ENCODE measurements around the gene TBC1D16.

The TBC1D16 gene

DNA sequence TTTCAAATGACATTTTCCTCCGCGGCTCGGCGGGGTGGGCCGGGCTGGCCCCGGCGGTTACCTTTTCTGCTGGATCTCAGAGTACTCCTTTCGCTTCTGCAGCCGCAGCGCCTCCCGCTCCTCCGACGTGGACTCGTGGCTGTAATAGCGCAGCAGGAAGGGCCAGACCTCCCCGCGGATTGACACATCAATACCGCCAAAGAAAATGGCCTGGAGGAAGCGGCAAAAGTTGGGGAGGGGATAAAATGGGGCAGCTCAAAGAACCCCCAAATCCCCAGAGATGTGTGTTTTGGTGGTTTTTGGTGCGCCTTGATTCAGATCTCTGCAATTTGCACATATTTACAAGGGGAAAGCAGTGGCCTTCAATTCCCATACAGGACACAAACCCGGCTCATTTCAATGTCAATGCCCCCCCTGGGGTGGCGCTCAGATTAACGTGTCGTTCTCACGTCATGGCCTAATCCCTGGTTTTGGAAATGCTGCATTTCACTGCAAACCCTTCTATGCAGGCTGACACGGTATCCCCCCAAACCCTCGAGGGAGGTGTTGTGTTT is 85.9 kb downstream of the TBC1D16 start:
- no peak for DNase-seq

DNA sequence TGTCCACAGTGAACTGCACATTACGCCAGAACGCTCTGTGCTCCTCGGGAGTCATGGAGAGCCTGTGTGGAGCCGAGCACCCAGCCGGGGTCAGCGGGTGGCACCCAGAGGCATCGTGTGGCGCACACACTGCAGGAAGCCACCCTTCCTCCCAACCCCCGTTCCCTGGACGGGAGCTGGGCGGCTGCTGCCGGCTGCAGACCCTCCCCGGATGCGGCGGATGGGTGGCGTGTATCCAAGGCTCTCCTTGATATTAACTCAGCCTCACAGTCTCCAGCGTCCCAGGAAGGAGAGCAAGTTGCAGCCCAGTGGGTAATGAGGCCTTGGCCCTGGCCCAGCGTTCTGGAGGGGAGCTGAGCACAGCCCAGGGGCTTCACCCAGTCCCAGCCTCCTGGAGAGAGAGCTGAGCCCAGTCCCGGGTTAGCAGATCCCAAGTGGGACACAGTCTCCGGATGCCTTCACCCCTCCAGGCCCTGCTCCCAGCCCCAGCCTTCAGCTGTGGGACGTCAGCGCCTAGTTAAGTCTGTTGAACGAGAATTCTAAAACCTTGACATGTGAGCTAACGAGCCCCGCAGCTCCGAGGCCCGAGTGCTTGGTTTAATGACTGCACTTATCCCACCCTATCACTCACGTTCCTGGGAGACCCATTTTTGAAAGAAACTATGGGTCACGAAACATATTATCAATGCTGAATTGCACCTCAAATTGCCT is 86.6 kb downstream of the TBC1D16 start:
- no peak for DNase-seq

DNA sequence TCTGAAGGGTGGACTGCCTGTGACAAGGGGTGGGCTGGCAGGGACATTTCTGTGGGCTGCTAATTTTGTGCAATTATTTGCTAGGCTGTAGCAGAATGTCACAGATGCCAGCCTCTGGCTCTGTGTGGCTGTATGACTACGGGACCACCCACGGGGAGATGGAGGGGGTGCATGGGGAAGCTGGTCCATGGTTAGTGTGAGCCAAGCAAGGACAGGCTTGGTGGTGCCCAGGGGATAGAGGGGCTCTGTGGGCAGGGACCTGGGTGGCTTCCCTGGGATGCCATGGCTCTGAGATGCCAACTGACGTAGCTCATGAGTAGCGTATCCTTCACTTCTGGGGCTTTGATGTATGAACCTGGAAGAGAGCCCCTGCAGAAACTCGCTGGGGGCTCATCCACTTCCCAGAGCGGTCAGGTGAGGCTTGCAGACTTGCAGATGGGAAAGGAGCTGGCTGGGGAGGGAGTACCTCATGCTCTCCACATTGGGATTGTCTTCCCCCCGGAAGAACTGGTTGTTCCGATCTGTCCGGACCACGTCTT is 87.2 kb downstream of the TBC1D16 start:
- DNase-seq = no peak

DNA sequence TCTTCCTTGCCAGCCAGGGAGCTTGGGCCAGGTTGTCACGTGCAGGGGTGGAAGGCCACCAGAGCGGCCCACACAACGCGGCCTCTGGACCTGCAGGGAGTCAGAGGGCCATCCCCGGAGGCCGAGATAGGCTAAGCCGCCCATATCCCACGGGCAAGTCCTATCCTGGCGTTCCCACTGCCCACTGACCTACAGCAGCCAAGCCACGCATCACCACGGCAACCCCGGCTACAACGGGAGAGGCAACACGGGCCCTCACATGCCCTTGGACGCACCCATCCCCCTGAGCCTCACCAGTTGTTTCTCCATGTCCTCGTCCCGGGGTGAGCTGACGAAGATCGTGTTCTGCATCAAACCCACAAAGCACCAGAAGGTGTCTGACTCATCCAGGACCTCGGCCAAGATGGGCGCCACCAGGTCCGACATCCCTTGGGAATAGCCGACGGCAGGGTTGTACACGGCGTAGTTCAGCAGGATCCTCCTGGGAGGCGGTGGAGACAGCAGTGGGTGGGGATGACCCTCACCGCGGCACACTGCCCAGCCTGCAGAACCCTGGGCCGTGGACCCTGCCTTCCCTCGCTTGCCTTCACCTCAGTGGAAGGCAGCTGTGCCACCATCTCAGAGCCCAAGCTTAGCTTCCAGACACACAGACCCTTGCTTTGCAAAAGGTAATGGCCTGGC is 88.2 kb downstream of the TBC1D16 start:
- DNase-seq = no peak

DNA sequence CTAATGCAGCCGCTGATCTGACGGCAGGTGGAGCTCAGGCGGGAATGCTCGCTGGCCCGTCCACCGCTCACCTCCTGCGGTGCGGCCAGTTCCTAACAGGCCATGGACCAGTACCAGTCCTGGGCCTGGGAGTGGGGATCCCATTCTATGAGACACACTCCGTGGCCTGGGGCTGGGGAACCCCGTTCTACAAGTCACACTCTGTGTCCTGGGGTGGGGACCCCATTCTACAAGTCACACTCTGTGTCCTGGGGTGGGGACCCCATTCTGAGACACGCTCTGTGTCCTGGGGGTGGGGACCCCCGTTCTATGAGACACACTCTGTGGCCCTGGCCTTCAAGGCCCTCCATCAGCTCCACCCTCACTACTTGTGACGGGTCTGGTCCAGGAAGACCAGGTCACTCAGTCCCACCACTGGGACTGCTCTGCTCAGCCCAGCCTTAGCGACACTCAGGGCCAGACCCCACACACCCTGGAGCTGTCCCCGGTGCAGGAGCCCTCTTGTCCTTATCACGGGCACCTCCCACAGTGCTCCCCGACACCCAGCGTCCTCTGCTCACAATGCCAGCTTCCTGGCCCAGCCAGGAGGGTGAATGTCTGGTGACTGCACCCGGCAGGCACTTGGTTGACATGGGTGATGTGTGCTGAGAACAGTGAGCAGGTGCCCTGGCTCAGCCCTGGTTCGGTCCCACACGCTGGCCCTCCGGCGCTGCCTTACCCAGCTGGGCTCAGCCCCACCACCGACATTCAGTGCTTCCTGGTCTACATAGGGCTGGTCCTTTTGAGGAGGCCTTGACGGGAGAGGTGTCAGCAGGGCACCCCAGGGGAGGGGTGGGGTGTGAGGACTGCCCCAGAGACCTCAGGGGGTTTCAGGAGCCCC is 89.1 kb downstream of the TBC1D16 start:
- no peak for DNase-seq

DNA sequence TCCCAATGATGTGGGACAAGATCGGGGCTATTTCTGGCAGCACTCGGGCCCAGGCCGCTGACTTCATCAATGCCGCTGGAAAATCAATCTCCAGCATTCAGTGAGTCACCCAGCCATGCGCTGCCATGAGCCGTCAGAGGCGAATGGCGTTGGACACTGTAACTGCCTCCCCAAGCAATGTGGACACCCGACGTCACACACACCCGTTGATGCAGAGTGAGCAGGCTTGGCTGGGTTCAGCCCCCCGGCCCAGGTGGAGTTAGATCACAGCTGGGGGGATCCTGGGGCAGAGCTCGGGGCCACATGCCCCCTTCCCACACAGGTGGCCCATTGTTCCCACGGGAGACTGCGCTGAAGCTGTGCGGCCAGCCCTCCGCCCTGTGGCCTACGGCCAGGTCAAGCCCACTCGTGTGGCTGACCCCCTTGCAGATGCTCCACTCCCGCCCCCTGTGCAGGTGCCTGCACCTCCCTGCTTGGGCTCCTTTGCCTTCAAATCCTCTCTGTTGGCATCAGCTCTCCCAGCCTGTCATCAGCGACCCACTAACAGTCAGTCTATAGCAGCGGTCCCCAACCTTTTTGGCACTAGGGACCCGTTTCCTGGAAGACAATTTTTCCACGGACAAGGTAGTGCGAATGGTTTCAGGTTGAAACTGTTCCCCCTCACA is 89.9 kb downstream of the TBC1D16 start:
- no peak for DNase-seq

DNA sequence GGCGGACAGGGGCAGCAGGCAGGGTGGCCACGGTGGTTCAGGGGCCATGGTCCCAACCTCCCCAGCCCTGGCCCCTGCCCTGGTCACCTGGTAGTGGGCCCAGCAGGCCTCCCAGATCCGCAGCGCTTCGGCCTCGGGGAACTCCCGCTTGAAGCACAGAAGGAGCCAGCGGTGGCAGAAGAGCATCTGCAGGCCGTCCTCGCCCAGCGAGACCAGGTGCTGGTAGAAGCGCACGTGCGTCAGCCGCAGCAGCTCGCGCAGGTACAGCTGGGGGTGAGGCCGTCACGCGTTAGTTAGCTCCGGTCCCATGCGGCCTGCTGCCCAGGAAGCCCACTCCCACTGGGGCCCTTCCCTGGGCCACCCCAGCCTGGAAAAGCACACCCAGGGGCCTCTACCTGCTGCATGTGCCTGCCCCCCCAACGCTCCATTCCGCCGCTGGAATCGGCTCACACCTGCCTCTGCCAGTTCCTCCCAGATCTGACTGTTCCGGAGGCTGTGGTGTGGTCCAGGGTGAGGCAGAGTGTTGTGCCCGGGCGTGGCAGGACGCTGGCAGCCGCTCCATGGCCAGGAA is 90.8 kb downstream of the TBC1D16 start:
- no peak for DNase-seq

DNA sequence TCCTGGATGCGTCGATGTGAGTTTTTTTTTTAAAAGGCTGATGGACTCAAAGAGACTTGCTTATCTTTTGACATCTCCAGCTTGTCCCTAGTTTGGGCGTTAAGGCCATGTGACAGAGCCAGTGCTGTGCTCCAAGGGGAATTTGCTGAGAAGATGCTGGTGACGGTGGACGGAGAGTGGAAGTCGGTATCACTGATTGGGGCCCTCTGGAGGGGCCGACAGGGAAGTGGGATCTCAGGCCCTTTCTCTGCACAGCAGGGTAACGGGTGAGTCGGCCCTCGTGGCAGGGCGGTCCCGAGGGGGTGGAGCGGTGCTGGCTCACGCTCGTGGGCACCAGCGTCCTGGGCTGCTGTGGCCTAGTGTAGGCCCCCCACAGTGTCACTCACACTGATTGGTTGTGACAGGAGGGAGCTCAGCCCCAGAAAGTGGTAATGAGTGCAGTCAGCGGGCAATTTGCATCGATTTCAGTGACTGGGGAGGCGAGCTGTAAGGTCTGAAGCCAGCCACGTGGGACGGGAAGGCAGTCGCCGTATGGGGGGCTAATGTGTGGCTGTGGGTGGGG is 91.3 kb downstream of the TBC1D16 start:
- no peak for DNase-seq

DNA sequence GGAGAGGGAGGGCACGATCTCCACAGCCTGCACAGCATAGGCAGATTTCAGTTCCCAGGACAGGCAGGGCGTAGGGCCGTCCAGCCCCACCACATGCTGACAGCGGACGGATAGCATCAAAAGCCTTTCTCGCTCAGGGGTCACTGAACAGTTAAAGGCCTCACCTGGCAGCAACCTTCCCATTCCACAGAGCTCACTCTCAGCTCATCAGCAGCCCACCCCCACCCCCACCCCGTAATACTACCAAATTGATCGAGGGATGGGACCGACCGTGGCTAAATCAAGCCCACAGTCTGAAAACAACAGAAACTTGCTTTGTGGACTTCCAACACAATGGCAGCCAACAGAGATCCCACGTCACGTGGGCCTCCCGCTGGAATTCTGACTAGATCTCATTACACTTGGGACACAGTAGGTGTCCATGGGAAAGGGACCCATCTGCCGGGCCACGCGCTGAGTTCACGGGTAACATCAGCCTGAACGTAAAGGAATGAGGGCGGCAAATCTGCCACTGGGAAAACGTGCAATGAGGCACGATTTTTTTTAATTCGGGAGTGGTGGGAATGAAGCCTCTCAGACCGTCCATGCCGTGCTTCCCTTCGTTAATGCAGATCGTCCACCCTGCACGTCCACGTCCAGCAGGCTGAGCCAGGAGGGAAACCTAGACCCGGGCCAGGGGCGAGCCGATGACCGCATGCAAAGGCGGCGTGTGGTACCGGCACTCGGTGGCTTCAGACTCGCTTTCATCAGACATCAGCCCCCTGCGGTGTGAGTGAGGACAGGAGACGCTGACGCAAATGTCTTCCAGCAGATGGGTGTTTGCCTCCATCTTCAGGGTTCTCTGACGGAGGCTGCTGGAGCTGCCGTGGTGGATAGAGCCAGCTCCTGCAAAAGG is 92.1 kb downstream of the TBC1D16 start:
- DNase-seq = no peak

DNA sequence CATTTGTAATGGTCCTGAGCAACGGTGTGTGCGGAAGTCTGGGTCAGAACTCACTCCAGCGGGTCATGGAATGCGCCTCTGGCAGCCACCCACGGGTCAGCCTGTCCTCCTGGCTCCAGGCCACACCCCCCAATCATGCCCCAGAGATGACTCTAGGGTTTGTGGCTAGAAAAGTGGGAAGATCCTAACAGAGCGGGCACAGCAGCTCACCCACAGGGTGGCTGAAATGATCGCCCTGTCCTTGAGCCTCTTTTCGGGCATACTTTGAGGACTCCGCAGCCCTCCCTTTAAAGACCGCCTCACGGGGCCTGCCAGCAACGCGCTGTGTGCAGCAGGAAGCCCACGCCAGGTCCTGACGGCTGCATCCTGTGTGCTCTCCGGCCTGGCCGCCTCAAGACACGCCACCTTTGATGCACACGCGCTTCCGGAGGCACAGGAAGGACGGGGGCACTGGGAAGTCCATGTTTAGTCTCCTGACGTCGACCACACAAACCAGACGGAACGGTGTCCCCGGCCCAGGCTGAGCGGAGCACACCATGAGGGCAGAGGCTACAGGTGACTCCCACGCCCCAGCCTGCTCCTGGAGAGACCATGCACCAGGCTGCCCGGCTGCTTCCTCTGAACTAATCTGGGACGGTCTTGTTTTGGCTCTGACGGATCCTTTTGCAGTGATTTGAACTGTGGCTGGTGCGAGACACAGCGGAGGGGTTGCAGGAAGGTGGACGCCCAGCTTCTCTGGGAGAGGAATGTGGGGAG is 92.9 kb downstream of the TBC1D16 start:
- DNase-seq = no peak

DNA sequence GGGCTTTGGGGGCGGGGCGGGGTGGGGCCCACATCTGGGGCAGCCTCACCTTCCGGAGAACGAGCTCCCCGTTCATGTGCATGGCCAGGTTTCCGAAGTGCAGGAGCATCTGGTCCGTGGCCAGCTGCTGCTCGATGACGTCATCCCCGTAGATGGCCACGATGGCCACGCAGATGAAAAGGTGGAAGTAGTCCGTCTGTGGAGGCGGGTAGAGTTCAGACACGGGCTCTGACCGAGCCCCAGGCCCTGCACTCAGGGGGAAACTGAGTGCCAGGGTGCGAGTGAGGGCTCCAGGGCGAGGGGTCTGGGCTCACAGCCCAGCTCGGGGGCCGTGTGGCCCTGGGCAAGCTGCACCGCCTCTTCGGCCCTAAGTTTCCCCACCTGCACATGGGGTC is 93.7 kb downstream of the TBC1D16 start:
- DNase-seq = no peak

DNA sequence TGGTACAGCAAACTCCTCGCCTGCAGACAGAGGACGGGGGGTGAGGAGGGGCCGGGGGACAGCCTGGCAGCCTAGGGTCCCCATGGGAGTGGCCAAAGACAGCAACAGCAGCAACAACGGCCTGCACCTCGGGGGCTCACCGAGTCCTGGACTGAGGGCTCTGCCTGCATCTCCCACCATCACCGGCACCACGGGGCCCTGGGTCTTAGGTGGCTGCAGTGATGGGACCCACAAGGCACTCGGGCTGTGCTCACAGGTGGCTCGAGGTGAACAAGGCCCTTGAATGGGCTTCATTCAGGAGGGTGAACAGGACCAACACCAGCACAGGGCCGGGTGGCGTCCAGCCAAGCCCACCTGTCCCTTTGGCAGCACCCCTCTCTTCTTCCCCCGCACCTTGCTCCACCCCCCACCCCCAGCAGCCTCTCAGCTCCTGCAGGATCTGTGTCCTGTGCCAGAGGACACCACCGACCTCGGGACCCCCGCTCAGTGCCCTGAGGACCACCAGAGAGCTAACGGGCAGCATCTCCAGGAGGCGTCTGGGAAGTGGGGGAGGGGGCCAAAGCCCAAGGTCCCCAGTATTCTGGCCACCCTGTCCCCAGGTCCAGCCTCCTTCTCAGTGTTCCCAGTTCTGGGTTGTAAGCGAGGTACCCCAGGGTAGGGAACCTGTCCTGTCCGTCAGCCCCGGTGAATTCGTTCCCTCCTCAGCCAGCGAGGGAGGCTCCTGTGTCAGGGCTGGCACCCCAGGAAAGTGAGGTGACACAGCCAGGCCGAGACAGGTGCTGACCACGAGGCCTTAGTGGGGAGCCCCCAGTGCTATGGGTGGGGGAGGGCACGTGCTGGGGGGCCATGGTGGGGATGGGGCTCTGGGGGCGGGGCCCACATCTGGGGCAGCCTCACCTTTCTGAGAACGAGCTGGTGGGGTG is 94.3 kb downstream of the TBC1D16 start:
- no peak for DNase-seq

DNA sequence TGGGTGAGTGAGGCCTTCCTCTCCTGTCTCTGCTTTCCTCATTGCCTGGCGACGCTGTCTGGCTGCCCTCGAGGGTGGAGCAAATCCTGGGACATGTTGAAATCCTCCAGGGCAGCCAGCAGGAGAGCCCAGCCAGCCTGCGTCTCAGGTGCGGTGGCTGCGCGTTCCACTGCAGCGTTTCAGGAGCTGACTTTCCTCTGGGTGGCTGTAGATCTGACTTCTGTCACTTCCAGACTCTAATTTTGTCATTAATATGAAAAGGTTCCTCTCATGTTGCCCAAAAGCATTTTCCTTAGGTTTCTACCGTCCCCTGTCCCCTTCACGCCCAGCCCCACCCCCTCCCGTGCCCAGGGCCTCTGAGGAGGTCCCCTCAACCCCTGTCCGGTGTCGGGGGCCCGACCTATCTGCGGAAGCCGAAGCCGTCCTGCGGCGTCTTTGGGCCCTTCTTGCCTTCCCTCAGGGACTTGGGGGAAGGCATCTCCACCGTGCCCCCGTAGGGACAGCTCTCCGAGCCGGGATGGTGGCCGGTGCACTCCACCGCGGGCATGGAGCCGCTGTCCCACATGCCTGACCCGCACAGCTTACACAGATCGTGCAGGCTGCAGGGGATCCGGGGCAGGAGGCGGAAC is 95.1 kb downstream of the TBC1D16 start:
- no peak for DNase-seq

DNA sequence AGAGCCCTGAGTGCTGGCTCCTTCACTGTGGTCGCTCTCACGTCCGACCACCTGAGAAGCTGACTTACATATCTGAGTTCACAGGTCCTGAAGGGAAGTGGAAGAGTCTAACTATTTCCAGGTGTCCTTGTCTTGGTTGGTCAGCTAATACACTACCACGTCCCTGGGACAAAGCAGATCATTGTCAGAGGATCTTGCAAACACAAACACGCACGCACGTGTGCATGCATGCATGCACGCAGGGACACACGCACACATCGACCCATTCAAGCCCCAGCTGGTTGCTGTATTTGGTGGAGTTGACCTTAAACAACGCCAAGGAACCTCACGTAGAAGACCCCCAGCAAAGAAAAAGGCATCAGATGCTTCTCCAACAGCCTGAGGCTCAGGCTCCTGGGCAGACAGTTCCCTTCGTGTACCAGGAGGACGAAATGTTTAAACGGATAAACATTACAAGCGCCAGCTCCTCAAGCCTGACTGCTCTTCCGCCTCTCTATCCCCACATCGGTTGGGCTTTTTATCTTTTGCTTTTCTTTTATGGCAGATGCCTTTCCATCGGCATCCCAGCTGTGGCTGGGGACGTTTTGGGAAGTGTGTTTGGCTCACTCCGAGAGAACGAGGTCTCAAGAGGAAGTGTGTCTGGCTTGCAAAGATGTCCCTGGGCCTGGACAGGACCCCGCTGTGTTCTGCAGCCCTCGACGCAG is 95.8 kb downstream of the TBC1D16 start:
- DNase-seq = no peak

DNA sequence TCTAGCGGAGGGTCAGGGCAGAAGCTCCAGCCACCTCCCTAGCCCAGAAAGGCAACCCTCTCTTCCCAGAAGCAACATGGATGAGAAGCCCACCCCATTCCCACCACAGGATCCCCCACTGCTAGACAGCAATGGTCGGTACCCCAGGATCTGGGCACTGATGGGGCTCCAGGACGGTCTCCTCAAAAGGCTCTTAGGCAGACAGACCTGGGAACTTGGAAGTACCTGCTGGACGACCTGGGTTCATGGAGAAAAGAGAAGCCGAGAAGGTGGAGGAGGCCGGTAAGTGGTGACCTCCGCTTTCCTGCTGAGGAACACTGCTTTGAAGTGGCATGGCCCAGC is 96.6 kb downstream of the TBC1D16 start:
- no peak for DNase-seq

DNA sequence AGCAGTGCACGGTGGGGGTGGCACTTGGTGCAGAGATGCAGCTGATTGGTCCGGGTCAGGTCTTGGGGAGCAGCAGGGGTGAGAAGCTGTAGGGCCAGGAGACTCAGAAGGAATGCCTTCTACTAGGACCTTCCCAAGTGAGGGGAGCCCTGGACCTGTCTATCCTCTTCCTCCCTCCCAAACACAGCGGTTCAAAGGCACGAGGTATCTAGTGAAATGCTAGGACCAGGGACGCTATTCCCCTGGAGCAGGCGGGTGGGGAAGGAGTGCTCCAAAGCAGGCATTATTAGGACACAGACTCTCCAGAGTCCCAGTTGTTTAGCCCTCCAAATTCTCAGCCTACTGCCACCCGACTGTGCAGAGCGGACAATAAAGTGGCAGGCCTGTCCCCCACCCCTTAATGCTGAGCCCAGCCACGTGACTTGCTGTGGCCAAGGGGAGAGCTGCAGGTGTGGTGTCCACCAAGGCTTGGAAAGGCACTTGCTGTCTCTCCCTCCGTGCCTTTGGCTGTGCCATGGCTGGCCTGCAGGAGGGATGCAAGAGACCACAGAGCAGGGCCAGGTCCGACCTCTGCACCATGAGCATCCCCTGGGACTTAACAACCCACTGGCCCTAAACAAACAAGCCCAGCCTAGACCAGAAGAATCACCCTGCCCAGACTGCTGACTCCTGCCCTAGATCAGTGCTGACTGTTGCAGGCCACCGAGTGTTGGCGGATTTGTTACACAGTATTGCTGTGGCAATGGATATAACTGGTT is 97.2 kb downstream of the TBC1D16 start:
- no peak for DNase-seq
